ENCODE measurements around the gene DPYSL3. TPM values are rescaled to one million over a fixed set of nuclear protein-coding genes. Genes with fewer than 3 reads are reported as not detected.

The DPYSL3 gene
- total RNA-seq, 4 donors from 2014 or later, result 5.2 to 62.9 (median 14.0) TPM

- H3K4me3 ChIP-seq, result no peak overlapping the region
- no peaks in the 10 kb centered on the region for H3K9me3 ChIP-seq
- no peaks in the 10 kb centered on the region for H3K27me3 ChIP-seq
- TF ChIP-seq POLR2A (IDR thresholded peaks at IDR 0.05), result no peak
- no peak for TF ChIP-seq CTCF (IDR thresholded peaks at IDR 0.05)
- no peak for DNase-seq
- intact Hi-C loops (cut with DNase I), result no loop called here
- H3K36me3 ChIP-seq, result peaks cover 0 to 29% (median 0%) of the 10 kb centered on the region in 3 donors
- H3K4me1 ChIP-seq, result peaks cover 9 to 68% (median 23%) of the 10 kb centered on the region in 3 donors
- peak overlapping the region in 3 of 4 donors; percentile 15 to 73 (median 58) for H3K27ac ChIP-seq
- WGBS, 2 donors, result 70 to 86% methylated on average over 3 of the region's 3 CpGs
These were observed 94.2 kb downstream of the DPYSL3 start for GRCh38 chr5:147415651-147416050.

- H3K27ac ChIP-seq, result peak overlapping the region in 3 of 4 donors; percentile 32 to 91 (median 48)
- no peaks in the 10 kb centered on the region for H3K27me3 ChIP-seq
- WGBS, 2 donors, result 61 to 80% methylated on average over 2 to 3 of the region's 3 CpGs
- no peaks in the 10 kb centered on the region for H3K9me3 ChIP-seq
- peaks cover 0 to 33% (median 0%) of the 10 kb centered on the region in 3 donors for H3K36me3 ChIP-seq
- TF ChIP-seq POLR2A (IDR thresholded peaks at IDR 0.05), result no peak
- TF ChIP-seq CTCF (IDR thresholded peaks at IDR 0.05), result no peak
- H3K4me3 ChIP-seq, result no peak overlapping the region
- intact Hi-C loops (cut with DNase I), result no loop called here
- DNase-seq, result no peak
- H3K4me1 ChIP-seq, result peaks cover 9 to 59% (median 24%) of the 10 kb centered on the region in 3 donors
These were observed 96.6 kb downstream of the DPYSL3 start for GRCh38 chr5:147413266-147413665.

- Histone ChIP-seq H3K9me3 (no peaks in the 10 kb centered on the region), H3K27me3 (no peaks in the 10 kb centered on the region), H3K27ac (peak overlapping the region in 3 of 4 donors; percentile 32 to 91 (median 48)), H3K4me1 (peaks cover 9 to 57% (median 17%) of the 10 kb centered on the region in 3 donors), H3K36me3 (peaks cover 0 to 38% (median 0%) of the 10 kb centered on the region in 3 donors), H3K4me3 (no peak overlapping the region)
- intact Hi-C loops (cut with DNase I), result no loop called here
- TF ChIP-seq CTCF (IDR thresholded peaks at IDR 0.05) (no peak), POLR2A (IDR thresholded peaks at IDR 0.05) (no peak)
- 89% methylated on average over 2 of the region's 2 CpGs; no CpG with 5 or more reads in 1 of the 2 donors for WGBS, 2 donors
- no peak for DNase-seq
These were observed 97.3 kb downstream of the DPYSL3 start for GRCh38 chr5:147412561-147412960.

- H3K27ac ChIP-seq, result peak overlapping the region in 3 of 4 donors; percentile 58 to 91 (median 74)
- TF ChIP-seq CTCF (IDR thresholded peaks at IDR 0.05), result no peak
- no peak for TF ChIP-seq POLR2A (IDR thresholded peaks at IDR 0.05)
- no peaks in the 10 kb centered on the region for H3K9me3 ChIP-seq
- H3K4me3 ChIP-seq, result no peak overlapping the region
- no peak for DNase-seq
- intact Hi-C loops (cut with DNase I), result no loop called here
- no peaks in the 10 kb centered on the region for H3K27me3 ChIP-seq
- peaks cover under 1 to 57% (median 12%) of the 10 kb centered on the region in 3 donors for H3K4me1 ChIP-seq
- WGBS, 2 donors, result 71 to 82% methylated on average over 7 to 8 of the region's 8 CpGs
- H3K36me3 ChIP-seq, result peaks cover 0 to 38% (median 0%) of the 10 kb centered on the region in 3 donors
These were observed 98.2 kb downstream of the DPYSL3 start for GRCh38 chr5:147411359-147412319.

All from esophagus squamous epithelium (tissue), 5 donors.